HCT116 (cell line): ENCODE measurements around the gene ZNF14.
"Not testable (repeated sequence)": the region's sequence is repeated elsewhere in the genome, so short reads cannot be mapped to it uniquely, and the experiment has no call there.

Experiments used
- CEBPB ChIP-seq: IDR thresholded peaks from 2 replicates; pipeline ENCODE4 v1.6.1; 2012; ENCODE audit warnings: low read depth
- ELF1 ChIP-seq: IDR thresholded peaks from 2 replicates; pipeline ENCODE4 v1.6.1; 2012; ENCODE audit warnings: low read depth, borderline replicate concordance
- EZH2 ChIP-seq: fragments of 200-600 bp; sonication (generic); IDR thresholded peaks from 2 replicates; pipeline ENCODE4 v1.6.1; 2017; ENCODE audit warnings: antibody characterized with exemption, mixed run types
- POLR2A ChIP-seq: IDR thresholded peaks from 2 replicates; pipeline ENCODE4 v1.7.0; 2011; ENCODE audit warnings: borderline replicate concordance; ENCODE audit not compliant: insufficient read depth, insufficient read length; ENCODE audit errors: extremely low read depth
- REST ChIP-seq: IDR thresholded peaks from 2 replicates; pipeline ENCODE4 v1.6.1; 2012; ENCODE audit warnings: low read depth
- SIN3A ChIP-seq: IDR thresholded peaks from 2 replicates; pipeline ENCODE4 v1.6.1; 2012; ENCODE audit warnings: low read depth
- SP1 ChIP-seq: IDR thresholded peaks from 2 replicates; pipeline ENCODE4 v1.6.1; 2012; ENCODE audit warnings: low read depth
- TF ChIP-seq, protein P1 (sequence below): IDR thresholded peaks from 2 replicates; pipeline ENCODE4 v1.6.1; 2011; ENCODE audit warnings: mild to moderate bottlenecking, low read length, moderate library complexity; ENCODE audit not compliant: insufficient replicate concordance; ENCODE audit errors: extremely low read depth
- TF ChIP-seq, protein P2 (sequence below), 3 experiments: fragments of 200-600 bp in 1 of 3; sonication (generic) in 1 of 3; IDR thresholded peaks in 2 of 3; conservative IDR thresholded peaks in 1 of 3; 2 replicates each; pipeline ENCODE4 v1.5.1; 2012 to 2017; ENCODE audit warnings: low read depth in 2 of 3, low read length in 2 of 3, antibody characterized with exemption in 1 of 3, borderline replicate concordance in 1 of 3, control low read depth in 1 of 3, mild to moderate bottlenecking in 1 of 3, mixed read lengths in 1 of 3, mixed run types in 1 of 3, moderate library complexity in 1 of 3; ENCODE audit not compliant: insufficient read depth in 1 of 3

DNA sequence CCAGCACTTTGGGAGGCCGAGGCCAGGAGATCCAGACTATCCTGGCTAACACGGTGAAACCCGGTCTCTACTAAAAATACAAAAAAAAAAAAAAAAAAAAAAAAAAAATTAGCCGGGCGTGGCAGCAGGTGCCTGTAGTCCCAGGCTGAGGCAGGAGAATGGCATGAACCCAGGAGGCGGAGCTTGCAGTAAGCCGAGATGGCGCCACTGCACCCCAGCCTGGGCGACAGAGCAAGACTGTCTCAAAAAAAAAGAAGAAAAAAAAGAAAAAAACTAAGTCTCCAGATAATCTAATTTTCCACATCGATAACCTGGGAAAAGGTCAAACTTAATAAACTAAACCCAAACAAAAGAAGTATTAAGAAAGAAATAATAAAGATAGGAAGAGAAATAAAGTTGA is 39.1 kb upstream of the ZNF14 start:
- not testable (repeated sequence) for TF ChIP-seq SIN3A, REST, EZH2, SP1, CEBPB, POLR2A, ELF1
- TF ChIP-seq, protein P1, sequence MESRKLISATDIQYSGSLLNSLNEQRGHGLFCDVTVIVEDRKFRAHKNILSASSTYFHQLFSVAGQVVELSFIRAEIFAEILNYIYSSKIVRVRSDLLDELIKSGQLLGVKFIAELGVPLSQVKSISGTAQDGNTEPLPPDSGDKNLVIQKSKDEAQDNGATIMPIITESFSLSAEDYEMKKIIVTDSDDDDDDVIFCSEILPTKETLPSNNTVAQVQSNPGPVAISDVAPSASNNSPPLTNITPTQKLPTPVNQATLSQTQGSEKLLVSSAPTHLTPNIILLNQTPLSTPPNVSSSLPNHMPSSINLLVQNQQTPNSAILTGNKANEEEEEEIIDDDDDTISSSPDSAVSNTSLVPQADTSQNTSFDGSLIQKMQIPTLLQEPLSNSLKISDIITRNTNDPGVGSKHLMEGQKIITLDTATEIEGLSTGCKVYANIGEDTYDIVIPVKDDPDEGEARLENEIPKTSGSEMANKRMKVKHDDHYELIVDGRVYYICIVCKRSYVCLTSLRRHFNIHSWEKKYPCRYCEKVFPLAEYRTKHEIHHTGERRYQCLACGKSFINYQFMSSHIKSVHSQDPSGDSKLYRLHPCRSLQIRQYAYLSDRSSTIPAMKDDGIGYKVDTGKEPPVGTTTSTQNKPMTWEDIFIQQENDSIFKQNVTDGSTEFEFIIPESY = not testable (repeated sequence)
- TF ChIP-seq, protein P2, sequence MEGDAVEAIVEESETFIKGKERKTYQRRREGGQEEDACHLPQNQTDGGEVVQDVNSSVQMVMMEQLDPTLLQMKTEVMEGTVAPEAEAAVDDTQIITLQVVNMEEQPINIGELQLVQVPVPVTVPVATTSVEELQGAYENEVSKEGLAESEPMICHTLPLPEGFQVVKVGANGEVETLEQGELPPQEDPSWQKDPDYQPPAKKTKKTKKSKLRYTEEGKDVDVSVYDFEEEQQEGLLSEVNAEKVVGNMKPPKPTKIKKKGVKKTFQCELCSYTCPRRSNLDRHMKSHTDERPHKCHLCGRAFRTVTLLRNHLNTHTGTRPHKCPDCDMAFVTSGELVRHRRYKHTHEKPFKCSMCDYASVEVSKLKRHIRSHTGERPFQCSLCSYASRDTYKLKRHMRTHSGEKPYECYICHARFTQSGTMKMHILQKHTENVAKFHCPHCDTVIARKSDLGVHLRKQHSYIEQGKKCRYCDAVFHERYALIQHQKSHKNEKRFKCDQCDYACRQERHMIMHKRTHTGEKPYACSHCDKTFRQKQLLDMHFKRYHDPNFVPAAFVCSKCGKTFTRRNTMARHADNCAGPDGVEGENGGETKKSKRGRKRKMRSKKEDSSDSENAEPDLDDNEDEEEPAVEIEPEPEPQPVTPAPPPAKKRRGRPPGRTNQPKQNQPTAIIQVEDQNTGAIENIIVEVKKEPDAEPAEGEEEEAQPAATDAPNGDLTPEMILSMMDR (IDR thresholded peaks at IDR 0.05 in 2 of 3, conservative IDR thresholded peaks at IDR 0.05 in 1 of 3; ENCODE audit: borderline replicate concordance in 1 of 3, insufficient read depth in 1 of 3, low read depth in 2 of 3, low read length in 2 of 3) = not testable (repeated sequence)
